ENCODE measurements around the gene TTBK2.

The TTBK2 gene

GRCh38 chr15:42940527-42940926 lies 19.9 kb upstream of the TTBK2 start:
- Histone ChIP-seq H3K36me3 (replicated peaks; ENCODE audit: insufficient read depth, low read length) (no peaks in the 10 kb centered on the region), H3K4me1 (ENCODE audit: low read length) (no peaks in the 10 kb centered on the region), H3K9me2 (replicated peaks; ENCODE audit: insufficient read depth, low read length) (no peaks in the 10 kb centered on the region), H3K4me2 (ENCODE audit: low read depth, low read length) (no peak overlapping the region), H3K9me3 (replicated peaks; ENCODE audit: insufficient read depth, low read length) (no peaks in the 10 kb centered on the region), H3K27ac (ENCODE audit: low read length) (no peak overlapping the region), H3F3A (ENCODE audit: insufficient read depth, low read length) (no peaks in the 10 kb centered on the region), H2AFZ (ENCODE audit: low read length) (no peak overlapping the region), H3K9ac (ENCODE audit: low read length) (no peak overlapping the region), H3K27me3 (replicated peaks; ENCODE audit: insufficient read depth, low read length) (no peaks in the 10 kb centered on the region), H4K20me1 (ENCODE audit: insufficient read depth, low read length) (no peaks in the 10 kb centered on the region), H3K79me2 (ENCODE audit: low read length) (no peaks in the 10 kb centered on the region), H3K4me3 (ENCODE audit: low read length) (no peak overlapping the region)
- TF ChIP-seq EZH2phosphoT487 (IDR thresholded peaks at IDR 0.05; ENCODE audit: low read length) = no peak
- DNase-seq = no peak

DNA sequence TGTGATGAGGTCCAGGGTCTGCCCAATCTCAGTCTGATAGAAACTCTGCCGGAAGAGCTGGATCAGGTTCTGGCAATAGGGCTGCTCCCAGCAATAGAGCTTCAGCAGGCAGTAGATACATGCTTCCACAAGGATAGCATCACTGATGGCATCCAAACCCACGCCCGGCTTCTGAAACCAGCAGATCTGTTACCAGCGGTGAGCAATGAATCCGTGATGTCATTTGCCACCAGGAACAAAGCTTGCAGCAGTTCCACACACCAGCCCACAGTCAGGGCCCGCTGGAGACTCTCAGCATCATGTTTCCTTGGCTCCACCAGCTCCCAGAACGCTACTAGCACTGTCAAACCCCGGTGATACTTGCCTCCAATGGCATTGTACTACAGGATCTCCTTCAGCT lies 19.3 kb upstream of the TTBK2 start:
- no peaks in the 10 kb centered on the region for H3K36me3 ChIP-seq (replicated peaks; ENCODE audit: insufficient read depth, low read length)
- H4K20me1 ChIP-seq (ENCODE audit: insufficient read depth, low read length) = no peaks in the 10 kb centered on the region
- no peaks in the 10 kb centered on the region for H3K27me3 ChIP-seq (replicated peaks; ENCODE audit: insufficient read depth, low read length)
- TF ChIP-seq EZH2 (optimal IDR thresholded peaks at IDR 0.05; ENCODE audit: low read depth, low read length) = no peak
- TF ChIP-seq, protein P1, sequence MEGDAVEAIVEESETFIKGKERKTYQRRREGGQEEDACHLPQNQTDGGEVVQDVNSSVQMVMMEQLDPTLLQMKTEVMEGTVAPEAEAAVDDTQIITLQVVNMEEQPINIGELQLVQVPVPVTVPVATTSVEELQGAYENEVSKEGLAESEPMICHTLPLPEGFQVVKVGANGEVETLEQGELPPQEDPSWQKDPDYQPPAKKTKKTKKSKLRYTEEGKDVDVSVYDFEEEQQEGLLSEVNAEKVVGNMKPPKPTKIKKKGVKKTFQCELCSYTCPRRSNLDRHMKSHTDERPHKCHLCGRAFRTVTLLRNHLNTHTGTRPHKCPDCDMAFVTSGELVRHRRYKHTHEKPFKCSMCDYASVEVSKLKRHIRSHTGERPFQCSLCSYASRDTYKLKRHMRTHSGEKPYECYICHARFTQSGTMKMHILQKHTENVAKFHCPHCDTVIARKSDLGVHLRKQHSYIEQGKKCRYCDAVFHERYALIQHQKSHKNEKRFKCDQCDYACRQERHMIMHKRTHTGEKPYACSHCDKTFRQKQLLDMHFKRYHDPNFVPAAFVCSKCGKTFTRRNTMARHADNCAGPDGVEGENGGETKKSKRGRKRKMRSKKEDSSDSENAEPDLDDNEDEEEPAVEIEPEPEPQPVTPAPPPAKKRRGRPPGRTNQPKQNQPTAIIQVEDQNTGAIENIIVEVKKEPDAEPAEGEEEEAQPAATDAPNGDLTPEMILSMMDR (IDR thresholded peaks at IDR 0.05; ENCODE audit: low read length) = no peak
- no peak for TF ChIP-seq EZH2phosphoT487 (IDR thresholded peaks at IDR 0.05; ENCODE audit: low read length)
- H3K79me2 ChIP-seq (ENCODE audit: low read length) = no peaks in the 10 kb centered on the region
- no peak for DNase-seq
- H3K4me2 ChIP-seq (ENCODE audit: low read depth, low read length) = no peak overlapping the region
- H3K9ac ChIP-seq (ENCODE audit: low read length) = no peak overlapping the region
- H3K9me2 ChIP-seq (replicated peaks; ENCODE audit: insufficient read depth, low read length) = no peaks in the 10 kb centered on the region
- H3K27ac ChIP-seq (ENCODE audit: low read length) = no peak overlapping the region
- H3F3A ChIP-seq (ENCODE audit: insufficient read depth, low read length) = no peaks in the 10 kb centered on the region
- no peak overlapping the region for H2AFZ ChIP-seq (ENCODE audit: low read length)
- H3K9me3 ChIP-seq (replicated peaks; ENCODE audit: insufficient read depth, low read length) = no peaks in the 10 kb centered on the region
- H3K4me3 ChIP-seq (ENCODE audit: low read length) = no peak overlapping the region
- no peaks in the 10 kb centered on the region for H3K4me1 ChIP-seq (ENCODE audit: low read length)

GRCh38 chr15:42937143-42937542 lies 16.6 kb upstream of the TTBK2 start:
- Histone ChIP-seq H3F3A (ENCODE audit: insufficient read depth, low read length) (no peaks in the 10 kb centered on the region), H3K9ac (ENCODE audit: low read length) (no peak overlapping the region), H3K27me3 (replicated peaks; ENCODE audit: insufficient read depth, low read length) (no peaks in the 10 kb centered on the region), H3K9me3 (replicated peaks; ENCODE audit: insufficient read depth, low read length) (no peaks in the 10 kb centered on the region), H3K4me2 (ENCODE audit: low read depth, low read length) (no peak overlapping the region), H3K9me2 (replicated peaks; ENCODE audit: insufficient read depth, low read length) (no peaks in the 10 kb centered on the region), H3K27ac (ENCODE audit: low read length) (no peak overlapping the region), H2AFZ (ENCODE audit: low read length) (no peak overlapping the region), H3K79me2 (ENCODE audit: low read length) (no peaks in the 10 kb centered on the region), H3K4me1 (ENCODE audit: low read length) (no peaks in the 10 kb centered on the region), H3K4me3 (ENCODE audit: low read length) (no peak overlapping the region), H3K36me3 (replicated peaks; ENCODE audit: insufficient read depth, low read length) (no peaks in the 10 kb centered on the region), H4K20me1 (ENCODE audit: insufficient read depth, low read length) (no peaks in the 10 kb centered on the region)
- DNase-seq = no peak
- TF ChIP-seq EZH2phosphoT487 (IDR thresholded peaks at IDR 0.05; ENCODE audit: low read length) (no peak), EZH2 (optimal IDR thresholded peaks at IDR 0.05; ENCODE audit: low read depth, low read length) (no peak)
- TF ChIP-seq, protein P1 (IDR thresholded peaks at IDR 0.05; ENCODE audit: low read length) = no peak

GRCh38 chr15:42933886-42934667 lies 13.5 kb upstream of the TTBK2 start:
- Histone ChIP-seq H4K20me1 (ENCODE audit: insufficient read depth, low read length) (no peaks in the 10 kb centered on the region), H3K4me3 (ENCODE audit: low read length) (no peak overlapping the region), H2AFZ (ENCODE audit: low read length) (no peak overlapping the region), H3K27ac (ENCODE audit: low read length) (no peak overlapping the region), H3K79me2 (ENCODE audit: low read length) (no peaks in the 10 kb centered on the region), H3K36me3 (replicated peaks; ENCODE audit: insufficient read depth, low read length) (no peaks in the 10 kb centered on the region), H3K9ac (ENCODE audit: low read length) (no peak overlapping the region), H3F3A (ENCODE audit: insufficient read depth, low read length) (no peaks in the 10 kb centered on the region), H3K4me1 (ENCODE audit: low read length) (no peaks in the 10 kb centered on the region), H3K4me2 (ENCODE audit: low read depth, low read length) (no peak overlapping the region), H3K9me3 (replicated peaks; ENCODE audit: insufficient read depth, low read length) (no peaks in the 10 kb centered on the region), H3K27me3 (replicated peaks; ENCODE audit: insufficient read depth, low read length) (no peaks in the 10 kb centered on the region), H3K9me2 (replicated peaks; ENCODE audit: insufficient read depth, low read length) (no peaks in the 10 kb centered on the region)
- DNase-seq = no peak
- TF ChIP-seq EZH2 (optimal IDR thresholded peaks at IDR 0.05; ENCODE audit: low read depth, low read length) (no peak), EZH2phosphoT487 (IDR thresholded peaks at IDR 0.05; ENCODE audit: low read length) (no peak)
- TF ChIP-seq, protein P1 (IDR thresholded peaks at IDR 0.05; ENCODE audit: low read length) = no peak

All from MM.1S (cell line).